ENCODE data around the gene TFF2.

The TFF2 gene

GRCh38 chr21:42376338-42376982, 25.7 kb upstream of the TFF2 start:
- ATAC-seq (no peak), DNase-seq (ENCODE audit: low spot score in 2 of 2) (no peak)
- Mint-ChIP-seq H3K27ac (peak overlapping the region; percentile 45), H3K4me3 (no peak overlapping the region), H3K4me1 (peaks cover 38% of the 10 kb centered on the region), H3K36me3 (peaks cover 60% of the 10 kb centered on the region), H3K9me3 (no peaks in the 10 kb centered on the region)

GRCh38 chr21:42375966-42376337, 25.2 kb upstream of the TFF2 start:
- DNase-seq (ENCODE audit: low spot score in 2 of 2) = no peak
- no peaks in the 10 kb centered on the region for H3K9me3 Mint-ChIP-seq
- no peak for ATAC-seq
- peak overlapping the region; percentile 59 for H3K4me3 Mint-ChIP-seq
- peaks cover 60% of the 10 kb centered on the region for H3K36me3 Mint-ChIP-seq
- peak overlapping the region; percentile 45 for H3K27ac Mint-ChIP-seq
- H3K4me1 Mint-ChIP-seq = peaks cover 43% of the 10 kb centered on the region

- H3K9me3 Mint-ChIP-seq = no peaks in the 10 kb centered on the region
- H3K4me3 Mint-ChIP-seq = peak overlapping the region; percentile 59
- peaks cover 47% of the 10 kb centered on the region for H3K4me1 Mint-ChIP-seq
- no peak for ATAC-seq
- H3K27ac Mint-ChIP-seq = peak overlapping the region; percentile 53
- H3K36me3 Mint-ChIP-seq = peaks cover 63% of the 10 kb centered on the region
- no peak for DNase-seq (ENCODE audit: low spot score in 2 of 2)
These were observed 24.7 kb upstream of the TFF2 start for GRCh38 chr21:42375506-42375905.

GRCh38 chr21:42374864-42375499, 24.2 kb upstream of the TFF2 start:
- H3K4me3 Mint-ChIP-seq = peak overlapping the region; percentile 59
- H3K9me3 Mint-ChIP-seq = no peaks in the 10 kb centered on the region
- ATAC-seq = no peak
- no peak for DNase-seq (ENCODE audit: low spot score in 2 of 2)
- peak overlapping the region; percentile 53 for H3K27ac Mint-ChIP-seq
- peaks cover 48% of the 10 kb centered on the region for H3K4me1 Mint-ChIP-seq
- peaks cover 68% of the 10 kb centered on the region for H3K36me3 Mint-ChIP-seq

DNA sequence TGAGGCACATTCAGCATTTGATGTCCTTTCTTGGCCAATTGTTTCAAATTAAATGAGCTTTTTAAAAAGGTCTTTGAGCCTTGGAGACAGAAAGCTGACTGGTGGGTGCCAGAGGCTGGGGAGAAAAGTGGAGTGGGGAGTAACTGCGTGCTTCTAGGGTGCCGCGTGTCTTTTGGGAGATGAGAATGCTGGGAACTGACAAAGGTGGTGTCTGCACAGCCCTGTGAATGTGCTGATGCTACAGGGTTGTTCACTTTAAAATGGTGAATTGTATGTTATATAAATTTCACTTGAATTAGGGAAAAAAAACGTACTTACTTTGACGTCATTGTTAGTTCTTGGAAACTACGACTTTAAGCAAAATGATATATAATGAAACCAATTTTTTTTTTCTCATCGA, 23.7 kb upstream of the TFF2 start:
- ATAC-seq (no peak), DNase-seq (ENCODE audit: low spot score in 2 of 2) (no peak)
- peaks cover 48% of the 10 kb centered on the region for H3K4me1 Mint-ChIP-seq
- peak overlapping the region; percentile 53 for H3K27ac Mint-ChIP-seq
- H3K36me3 Mint-ChIP-seq = peaks cover 68% of the 10 kb centered on the region
- H3K9me3 Mint-ChIP-seq = no peaks in the 10 kb centered on the region
- peak overlapping the region; percentile 59 for H3K4me3 Mint-ChIP-seq

- H3K9me3 Mint-ChIP-seq = no peaks in the 10 kb centered on the region
- DNase-seq (ENCODE audit: low spot score in 2 of 2) (no peak), ATAC-seq (no peak)
- peaks cover 48% of the 10 kb centered on the region for H3K4me1 Mint-ChIP-seq
- peaks cover 67% of the 10 kb centered on the region for H3K36me3 Mint-ChIP-seq
- H3K4me3 Mint-ChIP-seq = peak overlapping the region; percentile 59
- H3K27ac Mint-ChIP-seq = peak overlapping the region; percentile 68
These were observed 23.2 kb upstream of the TFF2 start for GRCh38 chr21:42373908-42374455.

- H3K4me1 Mint-ChIP-seq = peaks cover 48% of the 10 kb centered on the region
- H3K27ac Mint-ChIP-seq = peak overlapping the region; percentile 68
- DNase-seq (ENCODE audit: low spot score in 2 of 2) (peak in 1 of 2 donors; percentile 59), ATAC-seq (peak; percentile 73)
- H3K4me3 Mint-ChIP-seq = no peak overlapping the region
- peaks cover 62% of the 10 kb centered on the region for H3K36me3 Mint-ChIP-seq
- H3K9me3 Mint-ChIP-seq = no peaks in the 10 kb centered on the region
These were observed 22.6 kb upstream of the TFF2 start for GRCh38 chr21:42373196-42373907.

DNA sequence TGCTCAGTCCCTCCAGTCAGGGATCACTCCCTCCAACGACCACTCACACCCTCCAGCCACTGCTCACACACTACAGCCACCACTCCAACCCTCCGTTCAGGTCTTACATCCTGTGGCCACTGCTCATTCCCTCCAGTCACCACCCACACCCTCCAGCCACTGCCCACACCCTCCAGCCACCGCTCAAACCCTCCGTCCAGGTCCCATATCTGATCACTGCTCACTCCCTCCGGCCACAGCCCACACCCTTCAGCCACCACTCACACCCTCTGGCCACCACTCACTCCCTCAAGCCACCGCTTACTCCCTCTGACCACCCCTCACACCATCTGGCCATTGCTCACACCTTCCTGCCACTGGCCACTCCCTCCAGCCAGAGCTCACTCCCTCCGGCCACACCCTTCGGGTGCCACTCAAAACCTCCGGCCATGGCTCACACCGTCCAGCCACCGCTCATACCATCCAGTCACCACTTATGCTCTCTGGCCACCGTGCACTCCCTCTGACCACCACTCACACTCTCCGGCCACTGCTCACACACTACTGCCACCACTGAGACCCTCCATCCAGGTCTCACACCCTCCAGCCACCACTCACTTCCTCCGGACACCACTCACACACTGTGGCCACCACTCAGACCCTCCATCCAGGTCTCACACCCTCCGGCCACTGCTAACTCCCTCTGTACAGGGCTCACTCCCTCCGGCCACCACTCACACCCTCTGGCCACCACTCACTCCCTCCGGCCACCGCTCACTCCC, 20.3 kb upstream of the TFF2 start:
- DNase-seq (ENCODE audit: low spot score in 2 of 2) = no peak
- ATAC-seq = no peak
- no peak overlapping the region for H3K4me3 Mint-ChIP-seq
- peak overlapping the region; percentile 46 for H3K27ac Mint-ChIP-seq
- H3K36me3 Mint-ChIP-seq = peaks cover 42% of the 10 kb centered on the region
- H3K9me3 Mint-ChIP-seq = no peaks in the 10 kb centered on the region
- peaks cover 42% of the 10 kb centered on the region for H3K4me1 Mint-ChIP-seq

GRCh38 chr21:42369821-42370220, 19.0 kb upstream of the TFF2 start:
- Mint-ChIP-seq H3K4me1 (peaks cover 42% of the 10 kb centered on the region), H3K36me3 (peaks cover 31% of the 10 kb centered on the region), H3K27ac (peak overlapping the region; percentile 46), H3K4me3 (no peak overlapping the region), H3K9me3 (no peaks in the 10 kb centered on the region)
- DNase-seq (ENCODE audit: low spot score in 2 of 2) (no peak), ATAC-seq (no peak)

DNA sequence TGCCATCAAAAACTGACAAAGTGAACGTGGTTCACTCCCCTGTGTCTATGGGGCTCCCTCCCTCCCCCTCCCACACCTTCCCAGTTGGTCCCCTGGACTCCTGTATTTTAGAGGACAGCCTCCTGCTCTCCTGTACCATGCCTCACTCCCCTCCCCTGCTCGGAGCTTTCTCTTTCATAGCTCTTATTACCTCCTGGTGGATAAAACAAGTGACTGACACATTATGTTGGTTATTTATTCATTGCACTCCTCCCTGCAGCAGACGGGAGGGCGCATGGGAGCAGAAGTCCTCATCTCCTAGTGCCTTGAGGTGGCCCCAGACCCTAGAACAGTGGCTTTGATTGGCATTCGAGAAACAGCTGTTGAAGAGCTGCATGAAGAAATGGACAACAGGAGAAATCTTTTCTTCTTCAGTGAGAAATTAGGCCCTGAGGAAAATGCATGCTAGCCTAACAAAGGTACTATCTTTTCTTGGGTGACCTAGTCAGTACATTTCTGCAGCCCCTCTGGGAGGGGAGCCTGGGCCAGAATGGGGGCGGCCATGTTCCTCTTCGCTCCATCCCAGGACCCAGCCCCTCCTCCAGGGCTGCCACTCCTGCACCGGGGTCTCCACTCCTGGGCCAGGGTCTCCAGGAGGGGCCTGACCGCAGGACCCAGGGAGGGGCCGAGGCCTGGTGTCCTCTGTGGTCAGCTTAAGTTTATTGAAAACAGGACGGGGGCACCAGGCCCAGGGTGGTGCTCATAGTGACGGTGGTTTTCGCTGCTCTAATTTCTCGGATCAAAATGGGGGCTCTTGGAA, 16.8 kb upstream of the TFF2 start:
- Mint-ChIP-seq H3K4me1 (peaks cover 31% of the 10 kb centered on the region), H3K36me3 (peaks cover 23% of the 10 kb centered on the region), H3K27ac (peak overlapping the region; percentile 70), H3K9me3 (no peaks in the 10 kb centered on the region), H3K4me3 (no peak overlapping the region)
- ATAC-seq (no peak), DNase-seq (ENCODE audit: low spot score in 2 of 2) (no peak)

GRCh38 chr21:42366292-42367010, 15.7 kb upstream of the TFF2 start, which contains the start of gene TFF1:
TFF1 (minus strand) TSS chr21:42366535; CDS start chr21:42366495, 40 bp downstream.
- H3K36me3 Mint-ChIP-seq = peaks cover 14% of the 10 kb centered on the region
- H3K4me1 Mint-ChIP-seq = peaks cover 28% of the 10 kb centered on the region
- DNase-seq (ENCODE audit: low spot score in 2 of 2) = no peak
- ATAC-seq = no peak
- H3K4me3 Mint-ChIP-seq = no peak within 1 kb of the TSS
- peak within 1 kb of the TSS; percentile 70 for H3K27ac Mint-ChIP-seq
- no peaks in the 10 kb centered on the region for H3K9me3 Mint-ChIP-seq

- Mint-ChIP-seq H3K4me1 (peaks cover 22% of the 10 kb centered on the region), H3K36me3 (peaks cover 8% of the 10 kb centered on the region), H3K4me3 (no peak overlapping the region), H3K27ac (peak overlapping the region; percentile 60), H3K9me3 (no peaks in the 10 kb centered on the region)
- ATAC-seq (no peak), DNase-seq (ENCODE audit: low spot score in 2 of 2) (no peak)
These were observed 15.0 kb upstream of the TFF2 start for GRCh38 chr21:42365770-42366169.

DNA sequence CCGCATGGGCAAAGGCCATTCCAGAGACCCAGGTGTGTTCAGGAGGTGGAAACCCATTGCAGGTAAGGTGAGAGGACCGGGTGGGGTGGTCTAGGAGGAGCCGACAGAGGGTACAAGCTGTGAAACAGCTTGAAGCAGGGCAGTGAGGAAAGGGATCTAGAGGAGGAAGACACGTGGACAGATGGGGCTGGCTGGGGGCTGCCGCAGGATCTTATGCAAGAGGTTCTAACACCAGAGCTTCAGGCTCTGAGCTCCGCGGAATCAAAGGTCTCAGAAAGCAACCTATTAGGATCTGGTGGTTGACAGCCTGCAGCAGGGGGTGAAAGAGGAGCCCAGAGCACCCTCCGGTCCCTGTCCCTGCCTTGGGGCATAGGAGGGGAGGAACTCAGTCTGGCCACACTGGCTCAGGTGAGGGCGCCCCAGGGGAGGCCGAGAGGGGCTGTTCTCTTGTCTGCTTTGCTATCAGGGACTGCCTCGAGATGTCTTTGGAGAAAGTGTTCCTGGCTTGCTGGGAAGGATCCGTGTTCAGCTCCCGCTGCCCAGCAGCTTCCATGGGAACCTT, 13.6 kb upstream of the TFF2 start:
- ATAC-seq = no peak
- Mint-ChIP-seq H3K27ac (peak overlapping the region; percentile 82), H3K36me3 (no peaks in the 10 kb centered on the region), H3K4me1 (peaks cover 18% of the 10 kb centered on the region), H3K4me3 (no peak overlapping the region), H3K9me3 (no peaks in the 10 kb centered on the region)
- DNase-seq (ENCODE audit: low spot score in 2 of 2) = no peak

- ATAC-seq (no peak), DNase-seq (ENCODE audit: low spot score in 2 of 2) (no peak)
- H3K4me3 Mint-ChIP-seq = no peak overlapping the region
- H3K4me1 Mint-ChIP-seq = peaks cover 22% of the 10 kb centered on the region
- H3K9me3 Mint-ChIP-seq = no peaks in the 10 kb centered on the region
- no peaks in the 10 kb centered on the region for H3K36me3 Mint-ChIP-seq
- no peak overlapping the region for H3K27ac Mint-ChIP-seq
These were observed 12.5 kb upstream of the TFF2 start for GRCh38 chr21:42363312-42363711.

Data from stimulated activated effector memory CD8-positive, alpha-beta T cell treated with anti-CD3 and anti-CD28 coated beads, Interleukin-12 subunit alpha, Interleukin-12 subunit beta, amount 100 ng/mL, for 72 hours (primary cell).